GM18870 (cell line): ENCODE results near the gene SLC39A6.
"Not testable (repeated sequence)": the region's sequence is repeated elsewhere in the genome, so short reads cannot be mapped to it uniquely, and the experiment has no call there.

ENCODE experiments used
- ATAC-seq: cut with Tn5 transposase; IDR thresholded peaks from one replicate; pipeline ENCODE4 v1.9.1; 2021; ENCODE audit warnings: moderate library complexity; ENCODE audit not compliant: unreplicated experiment

The SLC39A6 gene

GRCh38 chr18:36129300-36130038 is at the start of gene SLC39A6, which contains the start of gene ELP2:
SLC39A6 (minus strand) TSS chr18:36129340; CDS start chr18:36127007, 2,333 bp downstream.
ELP2 (plus strand) TSS chr18:36129899; CDS start chr18:36129934, 35 bp downstream.
- ATAC-seq: peak; percentile 85

DNA sequence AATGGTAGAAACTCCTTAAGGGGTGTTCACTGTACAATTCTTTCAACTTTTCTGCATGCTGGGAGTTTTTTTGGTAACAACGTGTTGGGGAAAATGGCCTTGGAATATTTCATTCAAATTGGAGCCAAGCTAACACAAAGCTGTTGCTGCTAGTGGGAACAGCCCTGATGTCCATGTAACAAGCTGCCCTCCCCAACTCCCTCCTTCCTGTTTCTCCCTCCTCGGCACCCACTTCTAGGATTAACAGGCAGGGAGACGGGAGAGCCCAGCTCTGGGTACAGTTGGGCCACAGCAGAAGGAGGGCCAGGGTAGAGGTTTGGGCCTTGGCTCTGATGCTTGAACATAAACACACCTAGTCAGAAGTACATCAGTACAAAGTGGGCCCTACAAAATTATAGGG is 48.8 kb upstream of the SLC39A6 start:
- no peak for ATAC-seq

- ATAC-seq: no peak
Measured at GRCh38 chr18:36176711-36177110, 47.6 kb upstream of the SLC39A6 start.

DNA sequence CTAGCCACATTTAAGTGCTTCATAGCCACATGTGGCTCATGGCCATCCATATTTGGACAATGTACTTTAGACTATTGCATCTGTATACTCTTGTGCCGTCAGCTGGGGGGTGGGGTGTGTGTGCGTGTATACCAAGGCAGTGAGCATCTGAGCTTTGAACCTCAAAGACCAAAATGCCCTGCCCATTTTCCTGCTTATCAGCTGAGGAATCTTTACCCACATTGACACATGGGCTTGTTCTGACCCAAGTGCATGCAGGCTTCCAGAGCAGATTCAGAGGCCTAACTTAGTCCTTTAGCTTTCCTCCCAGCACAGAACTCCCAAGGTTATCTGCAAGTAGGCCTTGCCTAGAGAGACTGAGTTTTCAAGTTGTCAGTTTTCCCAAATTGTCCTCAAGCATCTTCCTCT is 47.0 kb upstream of the SLC39A6 start:
- no peak for ATAC-seq

DNA sequence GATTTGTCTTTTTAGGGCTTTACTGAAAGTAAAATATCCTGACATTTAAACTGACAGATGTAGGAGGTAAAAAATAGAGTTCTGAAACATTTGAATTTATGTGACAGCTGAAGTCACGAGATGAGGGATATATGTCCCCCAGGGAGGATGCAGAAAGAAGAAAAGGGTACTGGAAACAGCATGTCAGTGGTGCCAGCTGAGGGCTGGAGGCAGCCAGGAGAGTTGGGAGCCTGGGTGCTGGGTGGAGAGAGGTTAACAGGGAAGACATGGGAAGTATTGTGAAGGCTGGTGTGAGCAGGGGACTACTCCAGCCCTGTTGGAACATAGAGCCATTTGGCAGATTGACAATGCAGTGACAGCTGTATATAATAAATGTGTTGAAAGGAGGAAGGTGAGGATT is 46.3 kb upstream of the SLC39A6 start:
- no peak for ATAC-seq

DNA sequence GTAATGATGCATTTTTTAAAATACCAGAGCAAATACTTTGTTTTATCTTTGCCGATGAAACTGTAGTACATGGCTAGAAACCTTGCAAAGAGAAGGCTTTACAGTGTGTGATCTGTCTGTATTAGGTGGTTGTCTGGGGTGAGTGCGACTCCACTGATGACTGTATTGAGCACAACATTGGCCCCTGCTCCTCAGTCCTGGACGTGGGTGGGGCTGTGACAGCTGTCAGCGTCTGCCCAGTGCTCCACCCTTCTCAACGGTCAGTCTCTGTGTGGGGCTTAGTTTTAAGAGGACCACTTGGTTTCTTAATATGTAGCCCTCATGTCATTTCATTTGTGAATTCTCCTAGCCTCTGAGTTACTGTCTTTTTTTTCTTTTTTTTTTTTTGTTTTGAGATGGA is 40.8 kb upstream of the SLC39A6 start:
- no peak for ATAC-seq

- ATAC-seq: not testable (repeated sequence)
Measured at GRCh38 chr18:36168296-36168695, 39.2 kb upstream of the SLC39A6 start.

DNA sequence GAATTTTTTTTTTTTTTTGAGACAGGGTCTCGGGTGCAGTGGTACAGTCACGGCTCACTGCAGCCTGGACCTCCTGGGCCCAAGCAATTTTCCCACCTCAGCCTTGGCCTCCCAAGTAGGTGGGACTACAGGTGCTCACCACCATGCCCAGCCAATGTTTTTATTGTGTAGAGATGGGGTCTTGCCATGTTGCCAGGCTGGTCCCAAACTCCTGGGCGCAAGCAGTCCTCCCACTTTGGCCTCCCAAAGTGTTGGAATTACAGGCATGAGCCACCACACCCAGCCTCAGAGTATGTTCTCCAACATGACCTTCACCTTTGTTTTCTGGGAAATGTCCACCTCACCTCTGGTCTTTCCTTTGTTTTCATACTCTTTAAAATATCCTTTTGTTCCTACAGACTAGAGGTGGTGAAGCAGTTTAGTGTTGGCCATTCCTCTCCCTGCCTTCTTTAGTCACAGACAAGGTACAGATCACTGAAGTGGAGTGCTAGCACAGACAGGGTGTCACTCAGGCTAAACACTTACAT is 38.6 kb upstream of the SLC39A6 start:
- no peak for ATAC-seq

- ATAC-seq: no peak
Measured at GRCh38 chr18:36162981-36163380, 33.8 kb upstream of the SLC39A6 start.

DNA sequence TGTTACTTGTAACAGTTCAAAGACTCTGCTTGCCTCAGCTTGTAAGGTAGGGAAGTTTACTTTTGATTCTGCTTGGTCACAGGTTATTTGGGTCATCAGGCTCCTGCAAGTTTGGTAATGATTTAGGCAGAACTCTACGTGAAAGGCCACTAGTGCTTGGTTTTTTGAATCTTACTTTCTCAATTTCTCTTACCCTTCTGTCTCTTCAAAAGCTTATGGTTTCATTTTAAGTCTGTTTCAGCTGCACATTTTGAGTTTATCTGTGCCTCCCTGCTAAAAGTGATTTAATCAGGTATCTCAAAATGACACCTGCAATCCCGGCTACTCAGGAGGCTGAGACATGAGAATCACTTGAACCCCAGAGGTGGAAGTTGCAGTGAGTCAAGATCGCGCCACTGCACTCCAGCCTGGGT is 31.8 kb upstream of the SLC39A6 start:
- no peak for ATAC-seq

DNA sequence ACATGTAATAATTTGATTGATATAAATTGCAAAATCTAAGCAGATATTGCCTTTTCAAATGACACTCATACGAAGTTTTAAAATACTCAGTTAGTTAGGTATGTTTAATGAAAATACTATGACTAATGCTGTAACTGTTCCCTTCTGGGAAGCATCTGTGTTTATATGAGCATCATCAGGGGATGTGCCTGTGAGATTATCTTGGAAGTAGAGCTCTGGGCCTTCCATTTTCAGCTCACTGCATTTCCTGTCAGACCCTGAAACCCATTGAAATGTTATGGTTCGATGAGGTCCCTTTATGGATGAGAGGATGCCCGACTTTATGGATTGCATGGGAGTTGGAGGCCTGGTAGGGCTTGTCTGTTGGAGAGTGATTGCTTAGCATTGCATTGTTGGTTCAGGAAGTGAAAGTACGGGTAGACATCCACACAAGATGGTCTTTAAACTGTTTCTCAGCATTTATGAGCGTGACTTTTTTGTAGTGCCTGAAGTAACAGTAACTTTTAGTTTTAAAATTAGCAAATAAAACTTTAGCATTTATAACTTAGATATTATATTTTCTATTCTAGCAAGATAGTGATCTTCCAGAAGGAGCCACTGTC is 29.2 kb upstream of the SLC39A6 start:
- ATAC-seq: no peak

DNA sequence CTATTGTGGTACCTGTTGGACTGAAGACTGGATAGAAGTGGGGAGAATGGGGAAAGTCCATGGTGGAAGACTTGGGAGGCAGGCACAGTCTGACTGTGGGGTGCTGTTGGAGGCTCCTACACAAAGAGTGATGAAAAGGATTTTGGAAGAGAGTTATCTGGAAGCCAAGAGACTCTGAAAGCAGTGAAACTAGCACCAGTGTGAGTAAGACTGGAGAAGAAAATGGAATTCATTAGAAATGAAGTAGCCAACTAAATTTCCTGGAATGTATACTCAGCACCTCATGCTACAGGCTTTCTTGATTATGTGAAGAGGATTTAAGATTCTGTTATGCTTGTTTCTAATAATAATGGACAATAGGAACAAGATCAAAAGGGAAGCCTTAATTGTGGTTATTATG is 28.3 kb upstream of the SLC39A6 start:
- ATAC-seq: no peak

DNA sequence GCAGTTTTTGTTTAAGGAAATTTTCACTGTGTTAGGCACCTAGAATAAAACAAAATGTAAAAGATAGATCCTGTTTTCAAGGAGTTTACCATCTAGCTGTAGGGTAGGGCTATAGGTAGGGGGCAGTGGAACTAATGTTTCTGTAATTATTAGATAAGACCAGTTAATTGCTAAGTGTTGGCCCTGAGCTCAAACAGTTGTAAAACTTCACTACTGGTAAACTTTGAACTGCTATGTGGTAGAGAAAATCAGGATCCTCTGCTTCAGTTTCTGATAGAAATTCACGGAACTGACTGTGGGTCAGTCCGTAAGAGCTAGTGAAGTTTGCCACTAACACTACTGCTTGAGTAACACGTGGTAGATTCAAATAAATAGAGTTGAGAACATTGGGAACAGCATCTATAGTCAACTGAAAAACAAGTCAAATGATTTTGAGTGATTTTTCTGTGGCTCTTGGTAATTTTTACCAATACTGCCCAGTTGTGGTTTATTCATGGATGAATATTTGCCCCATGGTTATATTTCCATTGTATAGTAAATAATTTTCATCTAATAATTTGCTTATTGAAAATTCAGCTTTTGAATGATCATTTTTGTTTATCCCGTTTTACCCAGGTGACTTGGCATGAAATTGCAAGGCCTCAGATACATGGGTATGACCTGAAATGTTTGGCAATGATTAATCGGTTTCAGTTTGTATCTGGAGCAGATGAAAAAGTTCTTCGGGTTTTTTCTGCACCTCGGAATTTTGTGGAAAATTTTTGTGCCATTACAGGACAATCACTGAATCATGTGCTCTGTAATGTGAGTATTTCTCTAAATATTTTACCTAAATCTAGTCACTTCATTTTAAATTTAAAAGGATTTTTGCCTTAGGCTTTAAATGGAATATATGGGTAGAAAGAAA is 27.0 kb upstream of the SLC39A6 start:
- ATAC-seq: no peak

- ATAC-seq: no peak
Measured at GRCh38 chr18:36153771-36154170, 24.6 kb upstream of the SLC39A6 start.

DNA sequence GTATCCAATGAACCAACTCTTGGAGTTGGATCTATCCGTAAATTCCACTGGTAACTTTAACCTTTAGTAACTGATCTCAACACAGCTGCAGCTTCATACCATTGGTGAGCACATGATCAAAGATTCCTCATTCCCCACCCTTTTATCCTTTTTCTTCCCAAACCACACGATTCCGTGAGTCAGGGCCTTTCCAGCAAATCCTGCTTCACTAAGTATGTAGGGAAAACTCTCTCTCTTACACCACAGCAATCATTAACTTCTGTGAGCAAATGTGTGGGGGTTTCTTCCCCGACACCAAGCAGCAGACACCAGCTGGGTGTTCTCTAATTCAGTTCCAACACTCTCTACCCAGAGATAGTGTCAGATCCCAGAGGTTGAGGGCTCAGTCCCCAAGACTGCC is 24.1 kb upstream of the SLC39A6 start:
- no peak for ATAC-seq

- ATAC-seq: no peak
Measured at GRCh38 chr18:36152781-36153180, 23.6 kb upstream of the SLC39A6 start.

DNA sequence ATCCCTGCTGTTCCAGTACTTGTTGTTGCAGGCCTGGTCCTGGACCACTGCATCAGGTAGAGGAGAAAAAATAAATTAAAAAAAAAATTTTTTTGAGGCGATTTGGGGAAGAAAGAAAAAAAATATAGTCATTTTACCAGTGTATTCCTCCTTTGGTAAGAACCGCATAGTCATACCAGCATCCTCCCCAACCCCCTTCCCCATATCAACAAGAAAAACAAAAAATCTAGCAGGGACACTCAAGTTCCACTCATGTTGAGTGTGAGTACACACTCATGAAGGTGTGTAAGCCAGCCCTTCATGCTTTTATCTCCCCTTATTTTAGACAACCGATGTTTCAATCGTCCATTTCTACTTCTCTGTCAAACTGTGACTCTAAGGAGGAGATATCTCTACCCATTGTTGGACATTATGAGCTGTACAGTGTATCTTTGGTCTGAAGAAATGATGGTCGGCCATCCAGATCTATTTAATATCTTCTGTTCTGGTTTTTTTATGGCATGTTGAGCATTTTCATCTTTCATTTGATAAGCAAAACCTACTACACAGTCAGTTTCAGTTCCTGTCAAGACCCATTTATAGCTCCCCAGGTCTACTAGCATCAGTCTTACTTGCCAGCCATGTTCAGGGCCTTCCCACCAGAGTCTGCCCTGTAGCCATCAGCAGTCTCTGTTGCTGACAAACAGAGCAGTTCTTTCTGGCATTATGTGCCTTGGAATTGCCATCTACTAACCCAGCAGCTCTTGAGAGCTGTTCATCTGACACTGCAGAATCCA is 20.6 kb upstream of the SLC39A6 start:
- ATAC-seq: peak; percentile 86

- ATAC-seq: no peak
Measured at GRCh38 chr18:36143391-36143790, 14.3 kb upstream of the SLC39A6 start.

GRCh38 chr18:36142751-36143150 is 13.6 kb upstream of the SLC39A6 start:
- ATAC-seq: no peak

DNA sequence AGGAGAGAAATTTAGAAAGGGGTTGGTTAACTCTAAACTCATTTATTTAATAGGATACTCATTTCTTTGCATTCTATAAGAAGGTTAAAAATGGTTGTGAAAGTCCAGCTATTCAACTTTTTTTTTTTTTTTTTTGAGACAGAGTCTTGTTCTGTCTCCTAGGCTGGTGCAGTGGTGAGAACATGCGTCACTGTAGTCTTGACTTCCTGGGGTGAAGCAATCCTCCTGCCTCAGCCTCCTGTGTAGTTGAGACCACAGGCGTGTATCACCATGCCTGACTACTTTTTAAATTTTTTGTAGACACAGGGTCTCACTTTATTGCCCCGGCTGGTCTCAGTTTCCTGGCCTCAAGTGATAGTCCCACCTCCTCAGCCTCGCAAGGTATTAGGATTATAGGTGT is 12.4 kb upstream of the SLC39A6 start:
- ATAC-seq: no peak

GRCh38 chr18:36139245-36139644 is 10.1 kb upstream of the SLC39A6 start:
- no peak for ATAC-seq
